GM19397 (cell line): ENCODE results near the gene PTPN22.
"Not testable (repeated sequence)": the region's sequence is repeated elsewhere in the genome, so short reads cannot be mapped to it uniquely, and the experiment has no call there.

Experiments used
- ATAC-seq: cut with Tn5 transposase; IDR thresholded peaks from one replicate; pipeline ENCODE4 v1.9.1; 2021; ENCODE audit warnings: mild to moderate bottlenecking, moderate library complexity; ENCODE audit not compliant: unreplicated experiment

PTPN22 gene

GRCh38 chr1:113854234-113854633 lies 17.3 kb downstream of the PTPN22 start:
- no peak for ATAC-seq

DNA sequence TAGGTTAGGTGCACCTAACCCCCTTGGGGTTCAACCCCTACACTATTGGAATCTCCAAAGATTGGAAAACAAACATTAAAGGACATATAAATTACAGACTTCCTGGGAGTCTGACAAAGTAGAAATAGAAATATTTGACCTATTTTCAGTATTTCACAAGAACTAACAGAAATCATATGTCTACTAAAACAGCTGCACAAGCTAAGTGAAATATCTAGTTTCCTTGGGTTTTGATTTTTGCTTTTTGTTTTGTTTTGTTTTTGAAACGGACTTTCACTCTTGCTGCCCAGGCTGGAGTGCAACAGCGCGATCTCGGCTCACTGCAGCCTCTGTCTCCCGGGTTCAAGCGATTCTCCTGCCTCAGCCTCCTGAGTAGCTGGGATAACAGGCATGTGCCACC lies 18.8 kb downstream of the PTPN22 start:
- not testable (repeated sequence) for ATAC-seq

DNA sequence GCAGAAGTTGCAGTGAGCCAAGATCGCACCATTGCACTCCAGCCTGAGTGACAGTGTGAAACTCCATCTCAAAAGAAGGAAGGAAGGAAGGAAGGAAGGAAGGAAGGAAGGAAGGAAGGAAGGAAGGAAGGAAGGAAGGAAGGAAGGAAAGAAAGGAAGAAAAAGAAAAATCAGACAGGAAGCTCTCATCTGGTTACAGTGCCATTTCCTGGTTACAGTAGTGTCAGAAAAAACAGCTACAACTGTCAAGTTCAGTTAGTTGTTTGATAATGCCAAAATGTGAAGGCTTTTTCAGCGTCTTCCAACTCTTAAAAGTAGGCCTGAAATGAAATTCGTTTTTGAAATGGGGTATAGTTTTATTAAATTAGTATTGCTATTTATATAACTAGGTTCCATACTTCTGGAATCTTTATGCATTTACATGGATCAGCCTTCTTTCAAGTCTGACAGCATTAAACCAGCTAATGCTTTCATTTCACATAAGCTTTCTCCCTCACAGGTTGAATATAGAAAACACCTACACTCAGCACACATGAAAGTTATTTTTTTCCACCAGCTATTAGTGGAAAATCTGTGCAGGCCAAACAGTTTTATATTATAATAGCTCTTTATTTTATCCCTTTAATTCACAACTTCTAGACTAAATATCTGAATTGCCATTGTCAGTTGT lies 21.2 kb downstream of the PTPN22 start:
- no peak for ATAC-seq

DNA sequence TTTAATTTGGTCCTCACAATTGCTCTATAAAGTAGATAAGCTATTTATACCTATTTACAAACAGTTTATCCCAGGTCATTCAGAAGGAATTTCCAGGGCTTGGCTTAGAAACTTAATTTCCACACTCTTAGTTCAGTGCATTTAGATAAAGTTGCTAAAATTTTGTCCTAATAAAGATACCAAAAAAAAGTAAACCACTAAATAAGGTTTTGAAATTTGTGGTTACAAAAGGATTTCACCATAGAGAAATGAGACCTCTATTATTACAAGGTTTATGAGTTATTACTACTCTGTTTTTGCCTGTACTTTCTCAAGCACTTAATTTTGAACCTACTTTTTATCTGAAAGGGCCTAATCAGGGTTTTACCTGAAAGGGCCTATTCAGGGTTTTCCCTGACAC lies 22.4 kb downstream of the PTPN22 start:
- ATAC-seq, result no peak

- ATAC-seq, result no peak
Measured at GRCh38 chr1:113846391-113847035, 25.0 kb downstream of the PTPN22 start.

DNA sequence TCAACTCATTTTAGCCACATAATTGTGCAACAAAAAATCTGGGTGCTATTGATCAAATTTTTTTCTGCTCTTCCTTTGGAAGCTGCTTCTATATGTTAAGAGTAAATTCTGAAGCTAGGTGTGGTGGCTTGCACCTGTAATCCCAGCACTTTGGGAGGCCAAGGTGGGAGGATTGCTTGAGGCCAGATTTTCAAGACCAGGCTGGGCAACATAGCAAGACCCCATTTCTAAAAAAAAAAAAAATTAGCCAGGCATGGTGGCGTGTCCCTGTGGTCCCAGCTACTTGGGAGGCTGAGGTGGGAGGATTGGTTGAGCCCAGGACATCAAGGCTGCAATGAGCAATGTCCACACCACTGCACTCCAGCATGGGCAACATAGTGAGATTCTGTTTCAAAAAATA lies 35.0 kb downstream of the PTPN22 start:
- no peak for ATAC-seq

GRCh38 chr1:113835686-113836290 lies 35.7 kb downstream of the PTPN22 start:
- no peak for ATAC-seq

GRCh38 chr1:113834716-113835115 lies 36.8 kb downstream of the PTPN22 start:
- ATAC-seq, result no peak

DNA sequence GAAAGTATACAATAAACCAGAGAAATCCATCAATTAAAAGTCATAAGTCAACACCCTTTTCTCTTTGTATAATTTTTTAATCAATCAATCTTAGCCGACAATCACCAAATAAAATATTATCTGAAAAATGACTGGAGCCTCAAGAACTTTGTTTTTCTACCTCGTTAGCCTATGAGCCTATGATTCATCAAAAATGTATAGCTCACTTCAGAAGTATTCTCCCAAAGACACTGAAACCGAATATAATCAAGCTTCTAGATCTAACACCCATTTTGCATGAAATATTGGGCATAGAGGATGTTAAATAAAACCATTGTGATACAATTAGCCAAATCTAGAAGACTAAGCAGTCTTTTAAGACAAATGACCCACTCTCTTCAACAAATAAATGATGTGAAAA lies 41.5 kb downstream of the PTPN22 start:
- ATAC-seq, result no peak

GRCh38 chr1:113821916-113822315 lies 49.6 kb downstream of the PTPN22 start:
- ATAC-seq, result no peak

GRCh38 chr1:113818578-113818977 lies 52.9 kb downstream of the PTPN22 start:
- no peak for ATAC-seq

- ATAC-seq, result no peak
Measured at GRCh38 chr1:113813218-113813617, 58.3 kb downstream of the PTPN22 start.

GRCh38 chr1:113812661-113813135 lies 58.8 kb downstream of the PTPN22 start:
- ATAC-seq, result no peak

GRCh38 chr1:113811888-113812660 lies 59.4 kb downstream of the PTPN22 start, which contains the start of gene RSBN1:
Gene RSBN1, minus strand, starts transcription at chr1:113812476. Its CDS starts 64 bp downstream, at chr1:113812412.
- ATAC-seq, result peak; percentile 92

GRCh38 chr1:113811156-113811887 lies 60.2 kb downstream of the PTPN22 start:
- ATAC-seq, result no peak

DNA sequence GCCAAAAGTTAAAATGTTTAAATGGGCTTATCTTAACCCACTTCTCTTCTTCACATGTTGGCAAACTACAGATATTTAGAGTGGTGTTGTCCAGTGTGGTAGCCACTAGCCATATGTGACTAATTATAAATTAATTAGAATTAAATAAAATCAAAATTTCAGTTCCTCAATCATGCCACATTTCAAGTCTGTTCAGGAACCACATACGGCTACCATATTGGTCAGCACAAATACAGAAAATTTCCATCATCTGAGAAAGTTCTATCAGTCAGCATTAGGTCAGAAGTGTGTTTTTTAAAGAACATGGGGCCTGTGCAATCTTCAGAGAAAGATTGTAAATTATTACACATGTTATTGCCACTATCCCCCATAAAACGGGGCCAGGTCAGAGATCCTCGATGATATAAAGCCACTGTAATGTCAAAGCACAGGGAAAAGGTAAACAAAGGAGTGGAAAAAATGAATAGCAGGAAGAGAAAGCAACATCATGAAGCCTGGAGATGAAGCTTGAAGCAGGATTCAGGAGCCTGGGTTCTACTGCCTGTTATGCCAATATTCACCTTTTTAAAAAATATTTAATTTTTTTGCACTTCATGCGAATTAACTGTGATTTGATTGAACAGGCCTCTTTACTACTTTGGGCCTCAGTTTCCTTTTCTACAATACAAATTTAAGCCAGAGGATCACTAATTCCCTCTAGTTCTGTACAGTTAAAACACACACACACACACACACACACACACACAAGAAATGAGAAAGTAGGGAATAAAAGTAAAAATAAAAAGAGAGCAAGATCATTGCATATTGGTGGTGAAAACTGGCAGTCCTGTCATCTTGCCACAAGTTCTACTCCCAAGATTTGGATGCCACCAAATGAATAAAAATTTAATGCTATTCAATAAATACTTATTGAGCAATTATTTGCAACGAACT lies 61.6 kb downstream of the PTPN22 start:
- no peak for ATAC-seq

GRCh38 chr1:113808450-113809195 lies 62.9 kb downstream of the PTPN22 start:
- ATAC-seq, result no peak

GRCh38 chr1:113805639-113806038 lies 65.9 kb downstream of the PTPN22 start:
- no peak for ATAC-seq

GRCh38 chr1:113805256-113805531 lies 66.3 kb downstream of the PTPN22 start:
- no peak for ATAC-seq
